B cell (primary cell): ENCODE results near the gene MED27. TPM values are rescaled to one million over a fixed set of nuclear protein-coding genes. Genes with fewer than 3 reads are reported as not detected.

ENCODE experiments used
- ATAC-seq: fragments of 200-7000 bp; cut with Tn5 transposase; one replicate; pipeline ENCODE4 v1.10.0; 2021; ENCODE audit warnings: low read depth, mild to moderate bottlenecking, moderate number of reproducible peaks, moderate library complexity
- CTCF ChIA-PET: fragments of 350-600 bp; sonication (Branson Sonifier 250); formaldehyde crosslinking; loops from one replicate; lab custom pipeline; 2021; ENCODE audit warnings: antibody characterized with exemption, inconsistent platforms; lab: Charles Lee
- POLR2A ChIA-PET: fragments of 350-600 bp; sonication (Branson Sonifier 250); formaldehyde crosslinking; loops from one replicate; lab custom pipeline; 2021; ENCODE audit warnings: antibody characterized with exemption; lab: Charles Lee
- DNase-seq: peaks from one replicate; pipeline ENCODE4 v3.0.0; 2013
- H2AFZ ChIP-seq: 2 replicates; pipeline ENCODE4 v1.6.1; 2012; ENCODE audit warnings: mild to moderate bottlenecking, low read depth, low read length; ENCODE audit not compliant: insufficient read depth, poor library complexity, severe bottlenecking
- H3K27ac ChIP-seq, 2 donors: 1 replicate in 1 of 2; 2 replicates in 1 of 2; pipeline ENCODE4 v1.5.1; 2012 to 2013; ENCODE audit warnings: low read length in 2 of 2, mild to moderate bottlenecking in 2 of 2, moderate library complexity in 1 of 2
- H3K27me3 ChIP-seq, 4 experiments: fragments of 200-600 bp in 1 of 4; sonication (generic) in 1 of 4; replicated peaks in 1 of 4; 1 replicate in 2 of 4; 2 replicates in 2 of 4; pipeline versions ENCODE4 v1.6.1 to v1.7.0; 2013 to 2016; ENCODE audit warnings: low read length in 3 of 4, mild to moderate bottlenecking in 2 of 4, mixed read lengths in 1 of 4, moderate library complexity in 1 of 4; ENCODE audit not compliant: insufficient read depth in 4 of 4, control insufficient read depth in 3 of 4; ENCODE audit errors: control extremely low read depth in 1 of 4
- H3K36me3 ChIP-seq, 2 experiments: replicated peaks in 1 of 2; 1 replicate in 1 of 2; 2 replicates in 1 of 2; pipeline versions ENCODE4 v1.6.1 to v1.7.1; 2013; ENCODE audit warnings: low read length in 1 of 2; ENCODE audit not compliant: insufficient read depth in 2 of 2, control insufficient read depth in 1 of 2; ENCODE audit errors: control extremely low read depth in 1 of 2, extremely low read depth in 1 of 2
- H3K4me1 ChIP-seq, 2 donors: fragments of 200-600 bp in 1 of 2; sonication (generic) in 1 of 2; 1 replicate in 1 of 2; 2 replicates in 1 of 2; pipeline versions ENCODE4 v1.5.1 to v1.6.1; 2013 to 2017; ENCODE audit warnings: low read length in 2 of 2; ENCODE audit not compliant: control insufficient read depth in 2 of 2, insufficient read depth in 2 of 2
- H3K4me2 ChIP-seq: replicated peaks from 2 replicates; pipeline ENCODE3; 2012; ENCODE audit warnings: mild to moderate bottlenecking, low read depth, low read length; ENCODE audit not compliant: poor library complexity, severe bottlenecking
- H3K4me3 ChIP-seq, 5 experiments: fragments of 200-600 bp in 1 of 5; sonication (generic) in 1 of 5; 1 replicate in 3 of 5; 2 replicates in 2 of 5; pipeline versions ENCODE4 v1.5.1 to v1.7.0; 2011 to 2016; ENCODE audit warnings: low read length in 4 of 5, mild to moderate bottlenecking in 4 of 5, low read depth in 2 of 5, control low read depth in 1 of 5, moderate library complexity in 1 of 5; ENCODE audit not compliant: insufficient read depth in 1 of 5; ENCODE audit errors: control extremely low read depth in 1 of 5, extremely low read depth in 1 of 5
- H3K79me2 ChIP-seq: fragments of 200-600 bp; sonication (generic); one replicate; pipeline ENCODE4 v1.6.0; 2016; ENCODE audit warnings: low read length; ENCODE audit not compliant: control insufficient read depth, insufficient read depth
- H3K9ac ChIP-seq: fragments of 200-600 bp; sonication (generic); 2 replicates; pipeline ENCODE4 v1.6.1; 2017; ENCODE audit warnings: mild to moderate bottlenecking, low read length, moderate library complexity
- H3K9me3 ChIP-seq, 3 donors: one replicate each; pipeline versions ENCODE4 v1.6.1 to v1.7.1; 2013; ENCODE audit warnings: low read length in 2 of 3; ENCODE audit not compliant: control insufficient read depth in 2 of 3, insufficient read depth in 1 of 3; ENCODE audit errors: control extremely low read depth in 1 of 3
- H4K20me1 ChIP-seq: 2 replicates; pipeline ENCODE4 v1.6.0; 2012; ENCODE audit warnings: mild to moderate bottlenecking, low read length; ENCODE audit not compliant: insufficient read depth, control insufficient read depth, poor library complexity, severe bottlenecking
- H3K27ac Mint-ChIP-seq: one replicate; pipeline ENCODE4 v1.8.0; 2021; ENCODE audit warnings: mixed read lengths
- H3K27me3 Mint-ChIP-seq: one replicate; pipeline ENCODE4 v1.8.0; 2021; ENCODE audit warnings: mixed read lengths
- H3K4me1 Mint-ChIP-seq: one replicate; pipeline ENCODE4 v1.8.0; 2021; ENCODE audit warnings: mixed read lengths
- H3K4me3 Mint-ChIP-seq: one replicate; pipeline ENCODE4 v1.8.0; 2021; ENCODE audit warnings: mixed read lengths
- H3K9me3 Mint-ChIP-seq: one replicate; pipeline ENCODE4 v1.8.0; 2022; ENCODE audit warnings: mixed read lengths; ENCODE audit not compliant: insufficient read depth
- CTCF ChIP-seq: fragments of 200-600 bp; IDR thresholded peaks from one replicate; pipeline ENCODE4 v1.8.0; 2022; ENCODE audit warnings: antibody characterized with exemption, mild to moderate bottlenecking
- EZH2 ChIP-seq: IDR thresholded peaks from 2 replicates; pipeline ENCODE4 v1.6.1; 2012; ENCODE audit warnings: borderline replicate concordance, low read depth, mild to moderate bottlenecking, moderate library complexity, low read length; ENCODE audit not compliant: insufficient read depth, poor library complexity, severe bottlenecking
- WGBS: methylation state at CpG from one replicate; pipeline ENCODE4 v1.1.5; 2013; ENCODE audit warnings: missing lambda C conversion rate; ENCODE audit not compliant: insufficient coverage; 5-methylcytosine and 5-hydroxymethylcytosine counted together
- intact Hi-C: fragments of 100-400 bp; cut with micrococcal nuclease; formaldehyde crosslinking; loops from one replicate; pipeline ENCODE4 v1.10.0; 2022
- polyA plus RNA-seq: library from polyadenylated mRNA; depleted of rRNA; stranded (reverse); fragments of >200 nt; gene quantifications from 2 replicates; pipeline ENCODE4 v1.2.3, GENCODE V29; 2012
- total RNA-seq, 2 donors: library from RNA; stranded (reverse); fragments of 120-200 nt in 1 of 2; gene quantifications; 1 replicate in 1 of 2; 2 replicates in 1 of 2; pipeline versions ENCODE4 v1.2.3 to v1.2.4, GENCODE V29; 2013 to 2022

MED27 gene
- total and polyA plus RNA-seq, 2 donors (not counting 1 experiment from before 2014, with no cell fraction given) = 17.4 to 17.7 TPM

GRCh38 chr9:132031467-132032237, 48.0 kb downstream of the MED27 start:
- Histone ChIP-seq H3K79me2 (peaks cover 37% of the 10 kb centered on the region), H3K4me2 (no peak overlapping the region), H3K36me3 (no peaks in the 10 kb centered on the region), H3K4me1 (peaks cover 3 to 9% of the 10 kb centered on the region in 2 donors), H3K27me3 (no peaks in the 10 kb centered on the region), H4K20me1 (peaks cover 42% of the 10 kb centered on the region), H2AFZ (no peak overlapping the region), H3K4me3 (no peak overlapping the region), H3K9ac (no peak overlapping the region), H3K9me3 (no peaks in the 10 kb centered on the region), H3K27ac (no peak overlapping the region)
- H3K27me3 Mint-ChIP-seq = no peaks in the 10 kb centered on the region
- ATAC-seq = no peak
- no peaks in the 10 kb centered on the region for H3K9me3 Mint-ChIP-seq
- no peak overlapping the region for H3K4me3 Mint-ChIP-seq
- no peak for DNase-seq
- ChIA-PET POLR2A (no interaction called here), CTCF (no interaction called here)
- WGBS = 78% methylated on average over 9 of the region's 10 CpGs
- H3K27ac Mint-ChIP-seq = no peak overlapping the region
- intact Hi-C loops = no loop called here
- H3K4me1 Mint-ChIP-seq = peaks cover 48% of the 10 kb centered on the region
- TF ChIP-seq CTCF (no peak), EZH2 (no peak)

GRCh38 chr9:132030626-132031325, 48.9 kb downstream of the MED27 start:
- TF ChIP-seq CTCF (no peak), EZH2 (no peak)
- Mint-ChIP-seq H3K27me3 (no peaks in the 10 kb centered on the region), H3K4me1 (peaks cover 39% of the 10 kb centered on the region), H3K9me3 (no peaks in the 10 kb centered on the region), H3K27ac (no peak overlapping the region), H3K4me3 (no peak overlapping the region)
- H3K9me3 ChIP-seq = no peaks in the 10 kb centered on the region
- ATAC-seq (no peak), DNase-seq (no peak)
- no peak overlapping the region for H2AFZ ChIP-seq
- no peaks in the 10 kb centered on the region for H3K36me3 ChIP-seq
- H3K27me3 ChIP-seq = no peaks in the 10 kb centered on the region
- H3K4me2 ChIP-seq = no peak overlapping the region
- H3K4me1 ChIP-seq = peaks cover 3 to 9% of the 10 kb centered on the region in 2 donors
- no peak overlapping the region for H3K4me3 ChIP-seq
- intact Hi-C loops = no loop called here
- H3K9ac ChIP-seq = no peak overlapping the region
- ChIA-PET POLR2A (no interaction called here), CTCF (no interaction called here)
- H4K20me1 ChIP-seq = peaks cover 48% of the 10 kb centered on the region
- H3K79me2 ChIP-seq = peaks cover 44% of the 10 kb centered on the region
- no peak overlapping the region for H3K27ac ChIP-seq
- WGBS = 75% methylated on average over 2 of the region's 3 CpGs
